ENCODE data around the gene NUP93. TPM values are rescaled to one million over a fixed set of nuclear protein-coding genes. Genes with fewer than 3 reads are reported as not detected.

The NUP93 gene
- total and polyA plus RNA-seq, 2 of the 8 experiments (the other 6 are each of a cell fraction or from before 2014, with no cell fraction given) = 147 to 201 TPM

DNA sequence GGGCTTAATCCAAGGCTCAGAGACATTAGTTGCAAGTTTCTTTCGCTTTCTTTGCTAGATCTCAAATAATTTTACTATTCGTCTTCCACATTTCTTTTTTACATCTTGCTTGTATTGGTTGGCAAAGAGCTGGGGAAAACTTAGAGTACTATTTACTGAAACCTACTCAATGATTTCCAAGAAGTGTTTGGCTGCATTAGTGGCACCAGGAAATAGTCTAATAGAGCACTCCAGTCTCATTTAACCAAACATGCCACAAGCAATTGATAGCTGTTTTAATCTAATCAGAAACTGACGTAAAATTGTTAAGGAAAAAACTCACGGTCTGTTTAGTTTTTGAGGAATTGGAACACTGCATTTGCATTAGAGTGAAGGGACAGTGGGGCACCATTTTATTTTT is 29.0 kb downstream of the NUP93 start:
- ChIA-PET CTCF (ENCODE audit: partially characterized antibody) (no interaction called here), POLR2A (ENCODE audit: partially characterized antibody) (no interaction called here)
- no peak overlapping the region for H4K8ac ChIP-seq (ENCODE audit: extremely low read depth, insufficient read depth, low read length)
- H3K9ac ChIP-seq (replicated peaks in 1 of 4; ENCODE audit: extremely low read depth in 1 of 4, low read depth in 3 of 4, low read length in 3 of 4) = no peak overlapping the region
- H3K23ac ChIP-seq (ENCODE audit: insufficient read length) = no peak overlapping the region
- no peak overlapping the region for H2BK120ac ChIP-seq (replicated peaks; ENCODE audit: low read depth, low read length)
- no peak overlapping the region for H3K14ac ChIP-seq (ENCODE audit: insufficient read length)
- no peak overlapping the region for H3K4me2 ChIP-seq (ENCODE audit: insufficient read depth in 1 of 2, low read depth in 2 of 2, low read length in 2 of 2)
- no peak overlapping the region for H3K56ac ChIP-seq (replicated peaks; ENCODE audit: insufficient read length, low read depth, low read length)
- peaks cover 7 to 11% of the 10 kb centered on the region in 2 experiments; a peak in 3 of 4 replicates for H3K9me3 ChIP-seq (ENCODE audit: insufficient read depth in 2 of 2, low read depth in 1 of 2, low read length in 1 of 2)
- no peak overlapping the region for H3K27ac ChIP-seq (ENCODE audit: low read depth, low read length)
- H3K23me2 ChIP-seq (ENCODE audit: low read depth, low read length) = no peaks in the 10 kb centered on the region; the same call in 1 of the 2 replicates
- H2BK12ac ChIP-seq (ENCODE audit: low read depth, low read length) = no peak overlapping the region
- FAIRE-seq (no peak), DNase-seq (ENCODE audit: low read depth in 1 of 2, low spot score in 2 of 2) (no peak)
- no peak overlapping the region for H4K5ac ChIP-seq (ENCODE audit: insufficient read length, low read depth, low read length)
- no peak overlapping the region for H4K91ac ChIP-seq (replicated peaks; ENCODE audit: insufficient read length, low read length)
- H3K27me3 ChIP-seq (replicated peaks in 1 of 4; ENCODE audit: control insufficient read depth in 3 of 4, extremely low read depth in 1 of 4, insufficient read depth in 3 of 4, low read length in 3 of 4) = no peaks in the 10 kb centered on the region
- H4K20me1 ChIP-seq (replicated peaks in 1 of 2; ENCODE audit: control insufficient read depth in 1 of 2, insufficient read depth in 2 of 2, low read length in 2 of 2) = no peaks in the 10 kb centered on the region
- no peaks in the 10 kb centered on the region for H3K4me1 ChIP-seq (replicated peaks in 1 of 4; ENCODE audit: control insufficient read depth in 3 of 4, insufficient read depth in 4 of 4, low read length in 3 of 4)
- H2BK5ac ChIP-seq (ENCODE audit: low read depth, low read length) = no peak overlapping the region
- no peak overlapping the region for H2AFZ ChIP-seq (ENCODE audit: low read length)
- peaks cover 0 to 22% of the 10 kb centered on the region in 2 experiments; a peak in 3 of 4 replicates for H3K79me2 ChIP-seq (ENCODE audit: control insufficient read depth in 1 of 2, insufficient read depth in 2 of 2, low read length in 2 of 2)
- no peak overlapping the region for H3K4me3 ChIP-seq (ENCODE audit: extremely low read depth in 1 of 4, insufficient read depth in 2 of 4, low read depth in 3 of 4, low read length in 4 of 4)
- H3K4ac ChIP-seq (replicated peaks; ENCODE audit: insufficient read length, low read depth, low read length) = no peak overlapping the region
- H3K18ac ChIP-seq (ENCODE audit: extremely low read depth, low read length) = no peak overlapping the region
- WGBS, 2 experiments (ENCODE audit: extremely low coverage in 1 of 2, insufficient coverage in 1 of 2, insufficient read length in 1 of 2, insufficient replicate concordance in 2 of 2, low coverage in 1 of 2, low lambda C conversion rate in 2 of 2, missing lambda C conversion rate in 1 of 2) = 87% methylated on average over 4 of the region's 4 CpGs; no CpG with 5 or more reads in 1 of the 2 experiments
- H2BK15ac ChIP-seq (ENCODE audit: low read length) = no peak overlapping the region
- H3K36me3 ChIP-seq (ENCODE audit: control insufficient read depth in 2 of 4, insufficient read depth in 4 of 4, low read length in 3 of 4) = peaks cover 2 to 25% (median 14%) of the 10 kb centered on the region in 4 experiments; a peak in 7 of 8 replicates
- no peak overlapping the region for H2BK20ac ChIP-seq (ENCODE audit: low read length)
- H2AK5ac ChIP-seq (ENCODE audit: low read depth, low read length) = no peak overlapping the region
- H3K79me1 ChIP-seq (ENCODE audit: low read depth, low read length) = no peaks in the 10 kb centered on the region
- TF ChIP-seq SP2 (IDR thresholded peaks at IDR 0.05; ENCODE audit: low read length) (no peak), NRF1 (IDR thresholded peaks at IDR 0.05; ENCODE audit: low read depth, low read length) (no peak), NANOG (IDR thresholded peaks at IDR 0.05; ENCODE audit: insufficient read depth, low read depth, low read length, poor library complexity, severe bottlenecking) (no peak), PHF8 (conservative IDR thresholded peaks at IDR 0.05; ENCODE audit: low read depth, low read length) (no peak), TAF7 (optimal IDR thresholded peaks at IDR 0.05; ENCODE audit: borderline replicate concordance, low read depth, low read length) (no peak)

Data from H1 (cell line).